Activated T-helper 2 cell treated with anti-CD3 and anti-CD28 coated beads, Interferon-gamma antibody, Interleukin-2, Interleukin-4, amounts not matched to agents 10 μg/mL and 5 μg/mL and 100 μg/mL, durations not matched to agents 14 hours and 24 hours and 36 hours (primary cell): ENCODE data around the gene PEBP1. TPM values are rescaled to one million over a fixed set of nuclear protein-coding genes. Genes with fewer than 3 reads are reported as not detected.

Source experiments
- DNase-seq: peaks from one replicate; pipeline ENCODE4 v3.0.0; 2021; ENCODE audit warnings: low spot score
- H3K27ac Mint-ChIP-seq: one replicate; pipeline ENCODE4 v1.8.0; 2021; ENCODE audit warnings: mixed read lengths
- H3K27me3 Mint-ChIP-seq: one replicate; pipeline ENCODE4 v1.8.0; 2021; ENCODE audit warnings: low read depth, mixed read lengths
- H3K36me3 Mint-ChIP-seq: one replicate; pipeline ENCODE4 v1.8.0; 2021; ENCODE audit warnings: low read depth, mixed read lengths
- H3K4me1 Mint-ChIP-seq: one replicate; pipeline ENCODE4 v1.8.0; 2021; ENCODE audit warnings: low read depth, mixed read lengths
- H3K4me3 Mint-ChIP-seq: one replicate; pipeline ENCODE4 v1.8.0; 2021; ENCODE audit warnings: low read depth, mild to moderate bottlenecking, moderate library complexity, mixed read lengths
- H3K9me3 Mint-ChIP-seq: one replicate; pipeline ENCODE4 v1.8.0; 2021; ENCODE audit warnings: mixed read lengths
- intact Hi-C: fragments of 100-400 bp; cut with micrococcal nuclease; formaldehyde crosslinking; loops from one replicate; pipeline ENCODE4 v1.15.1; 2023
- total RNA-seq: library from RNA; stranded (reverse); gene quantifications from 2 replicates; pipeline ENCODE4 v1.2.3, GENCODE V29; 2022

The PEBP1 gene
- total RNA-seq, 1 donor from 2014 or later: 184 TPM

DNA sequence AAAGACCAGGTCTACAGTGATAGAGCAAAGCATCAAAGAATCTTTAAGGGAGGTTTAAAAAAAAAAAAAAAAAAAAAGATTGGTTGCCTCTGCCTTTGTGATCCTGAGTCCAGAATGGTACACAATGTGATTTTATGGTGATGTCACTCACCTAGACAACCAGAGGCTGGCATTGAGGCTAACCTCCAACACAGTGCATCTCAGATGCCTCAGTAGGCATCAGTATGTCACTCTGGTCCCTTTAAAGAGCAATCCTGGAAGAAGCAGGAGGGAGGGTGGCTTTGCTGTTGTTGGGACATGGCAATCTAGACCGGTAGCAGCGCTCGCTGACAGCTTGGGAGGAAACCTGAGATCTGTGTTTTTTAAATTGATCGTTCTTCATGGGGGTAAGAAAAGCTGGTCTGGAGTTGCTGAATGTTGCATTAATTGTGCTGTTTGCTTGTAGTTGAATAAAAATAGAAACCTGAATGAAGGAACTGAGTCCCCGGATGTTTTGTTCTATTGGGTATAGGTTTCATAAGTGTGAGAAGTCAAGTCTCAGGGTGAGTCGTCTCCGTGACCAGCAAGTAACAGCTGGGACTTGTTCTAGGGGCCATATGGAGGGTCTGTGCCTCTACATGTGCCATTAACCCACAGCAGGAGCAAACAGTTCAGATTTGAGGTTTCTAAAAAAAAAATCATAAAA is 9.3 kb downstream of the PEBP1 start:
- Mint-ChIP-seq H3K4me3 (no peak overlapping the region), H3K27me3 (no peaks in the 10 kb centered on the region), H3K4me1 (peaks cover 4% of the 10 kb centered on the region), H3K36me3 (peaks cover 71% of the 10 kb centered on the region), H3K9me3 (no peaks in the 10 kb centered on the region), H3K27ac (no peak overlapping the region)
- intact Hi-C loops: no loop called here
- DNase-seq: no peak

GRCh38 chr12:118145798-118146156 is 9.9 kb downstream of the PEBP1 start:
- intact Hi-C loops: no loop called here
- H3K27ac Mint-ChIP-seq: no peak overlapping the region
- no peaks in the 10 kb centered on the region for H3K9me3 Mint-ChIP-seq
- H3K4me3 Mint-ChIP-seq: no peak overlapping the region
- H3K36me3 Mint-ChIP-seq: peaks cover 70% of the 10 kb centered on the region
- no peaks in the 10 kb centered on the region for H3K27me3 Mint-ChIP-seq
- DNase-seq: no peak
- H3K4me1 Mint-ChIP-seq: peaks cover 4% of the 10 kb centered on the region

- intact Hi-C loops: no loop called here
- peaks cover 61% of the 10 kb centered on the region for H3K36me3 Mint-ChIP-seq
- no peaks in the 10 kb centered on the region for H3K27me3 Mint-ChIP-seq
- DNase-seq: no peak
- no peak overlapping the region for H3K27ac Mint-ChIP-seq
- H3K4me1 Mint-ChIP-seq: no peaks in the 10 kb centered on the region
- no peak overlapping the region for H3K4me3 Mint-ChIP-seq
- H3K9me3 Mint-ChIP-seq: no peaks in the 10 kb centered on the region
Observed at GRCh38 chr12:118148287-118148686, 12.4 kb downstream of the PEBP1 start.

DNA sequence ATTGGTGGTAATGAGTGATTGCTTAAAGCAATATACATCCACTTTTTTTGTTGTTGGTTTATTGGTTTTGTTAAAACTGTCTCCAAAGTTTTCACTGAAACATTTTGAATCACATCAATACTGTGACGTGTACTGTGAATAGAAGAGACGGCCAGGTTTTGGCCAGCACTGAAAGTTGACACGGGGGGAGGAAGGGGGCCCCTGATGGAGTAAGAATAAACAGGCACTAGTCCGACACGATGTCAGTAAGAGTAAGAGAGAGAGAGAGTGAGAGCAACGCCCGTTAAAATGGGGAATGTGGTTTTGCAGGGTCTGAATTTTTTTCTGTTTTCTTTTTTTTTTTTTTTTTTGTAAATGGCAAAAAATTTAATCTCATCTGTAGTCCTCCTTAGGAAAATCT is 14.7 kb downstream of the PEBP1 start:
- intact Hi-C loops: no loop called here
- H3K4me3 Mint-ChIP-seq: no peak overlapping the region
- no peak for DNase-seq
- no peaks in the 10 kb centered on the region for H3K27me3 Mint-ChIP-seq
- no peaks in the 10 kb centered on the region for H3K9me3 Mint-ChIP-seq
- H3K27ac Mint-ChIP-seq: no peak overlapping the region
- H3K4me1 Mint-ChIP-seq: no peaks in the 10 kb centered on the region
- H3K36me3 Mint-ChIP-seq: peaks cover 41% of the 10 kb centered on the region

- DNase-seq: no peak
- H3K4me3 Mint-ChIP-seq: no peak overlapping the region
- H3K27me3 Mint-ChIP-seq: no peaks in the 10 kb centered on the region
- no peaks in the 10 kb centered on the region for H3K4me1 Mint-ChIP-seq
- H3K27ac Mint-ChIP-seq: no peak overlapping the region
- H3K36me3 Mint-ChIP-seq: peaks cover 34% of the 10 kb centered on the region
- intact Hi-C loops: no loop called here
- H3K9me3 Mint-ChIP-seq: no peaks in the 10 kb centered on the region
Observed at GRCh38 chr12:118151755-118152154, 15.8 kb downstream of the PEBP1 start.

DNA sequence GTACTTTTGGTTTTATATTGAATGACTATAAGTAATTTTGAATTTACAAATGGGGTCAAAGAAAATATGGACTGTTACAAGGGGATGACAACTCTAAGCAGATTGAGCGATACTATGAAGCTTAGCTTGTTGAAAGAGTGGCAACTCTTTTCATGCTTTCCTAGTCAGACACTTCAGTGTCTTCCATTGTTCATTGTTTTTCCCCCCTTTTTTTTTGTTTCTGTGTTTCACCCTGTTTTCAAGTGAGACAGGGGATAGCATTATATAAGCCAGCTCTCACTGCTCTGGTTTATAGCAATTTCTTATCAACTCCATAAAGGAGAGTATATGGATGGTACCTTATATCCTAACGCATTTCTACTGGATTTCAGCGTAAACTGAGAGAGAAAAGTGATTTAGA is 24.6 kb downstream of the PEBP1 start:
- Mint-ChIP-seq H3K4me1 (peaks cover 9% of the 10 kb centered on the region), H3K27ac (no peak overlapping the region), H3K9me3 (no peaks in the 10 kb centered on the region), H3K4me3 (no peak overlapping the region), H3K27me3 (no peaks in the 10 kb centered on the region), H3K36me3 (peaks cover 40% of the 10 kb centered on the region)
- intact Hi-C loops: no loop called here
- no peak for DNase-seq

DNA sequence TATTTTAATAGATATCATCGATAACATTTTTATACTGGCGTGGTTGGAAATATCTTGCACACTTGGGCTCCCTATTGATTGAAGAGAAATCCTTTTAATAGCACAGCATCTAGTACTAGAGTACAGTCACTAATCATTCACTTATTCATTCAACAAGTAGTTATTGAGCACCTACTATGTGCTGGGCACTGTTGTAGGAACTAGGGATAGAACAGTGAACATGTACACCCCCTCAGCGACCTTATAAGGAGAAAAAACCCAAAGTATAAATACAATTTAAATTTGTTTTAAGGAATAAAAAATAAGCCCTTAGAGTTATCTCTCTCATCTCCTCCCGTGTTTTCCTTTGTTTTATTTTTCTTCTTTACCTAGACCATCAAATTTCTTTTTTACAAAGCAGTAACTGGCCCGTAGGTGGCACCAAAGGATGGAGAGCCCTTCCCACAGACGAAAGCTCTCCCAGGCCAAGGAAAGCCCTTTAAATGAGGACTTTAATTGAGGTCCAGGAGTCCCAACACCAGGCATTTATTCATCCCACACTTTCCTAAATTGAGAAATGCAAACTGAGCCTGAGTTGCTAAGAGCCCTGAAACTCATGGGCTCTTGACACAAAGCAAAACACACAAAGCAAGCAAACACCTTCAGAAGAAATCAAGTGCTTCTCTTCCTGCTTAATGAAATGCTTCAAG is 29.0 kb downstream of the PEBP1 start:
- Mint-ChIP-seq H3K27me3 (no peaks in the 10 kb centered on the region), H3K9me3 (peaks cover 4% of the 10 kb centered on the region), H3K36me3 (peaks cover 66% of the 10 kb centered on the region), H3K27ac (peak overlapping the region; percentile 65), H3K4me3 (no peak overlapping the region), H3K4me1 (peaks cover 21% of the 10 kb centered on the region)
- intact Hi-C loops: loop anchor here (5.0 kb wide), 2 partner anchors 142 to 192 kb away; no protein-coding TSS in a partner anchor
- no peak for DNase-seq

- H3K4me3 Mint-ChIP-seq: no peak overlapping the region
- peaks cover 69% of the 10 kb centered on the region for H3K36me3 Mint-ChIP-seq
- H3K4me1 Mint-ChIP-seq: peaks cover 21% of the 10 kb centered on the region
- intact Hi-C loops: loop anchor here (1.0 to 5.0 kb wide), 4 partner anchors 30 to 210 kb away; partner anchors contain the start of gene PEBP1
- no peaks in the 10 kb centered on the region for H3K27me3 Mint-ChIP-seq
- H3K27ac Mint-ChIP-seq: peak overlapping the region; percentile 38
- peaks cover 4% of the 10 kb centered on the region for H3K9me3 Mint-ChIP-seq
- no peak for DNase-seq
Observed at GRCh38 chr12:118166946-118167345, 31.0 kb downstream of the PEBP1 start.

GRCh38 chr12:118175823-118176447 is 40.0 kb downstream of the PEBP1 start:
- no peak overlapping the region for H3K27ac Mint-ChIP-seq
- peaks cover 59% of the 10 kb centered on the region for H3K36me3 Mint-ChIP-seq
- no peaks in the 10 kb centered on the region for H3K9me3 Mint-ChIP-seq
- peaks cover 2% of the 10 kb centered on the region for H3K4me1 Mint-ChIP-seq
- H3K4me3 Mint-ChIP-seq: no peak overlapping the region
- no peaks in the 10 kb centered on the region for H3K27me3 Mint-ChIP-seq
- no peak for DNase-seq
- intact Hi-C loops: no loop called here

GRCh38 chr12:118183155-118183554 is 47.2 kb downstream of the PEBP1 start:
- Mint-ChIP-seq H3K36me3 (peaks cover 28% of the 10 kb centered on the region), H3K27ac (no peak overlapping the region), H3K4me3 (no peak overlapping the region), H3K27me3 (no peaks in the 10 kb centered on the region), H3K4me1 (peaks cover 9% of the 10 kb centered on the region), H3K9me3 (no peaks in the 10 kb centered on the region)
- intact Hi-C loops: loop anchor here (5.0 kb wide), 1 partner anchor 61 kb away; no protein-coding TSS in a partner anchor
- DNase-seq: no peak

DNA sequence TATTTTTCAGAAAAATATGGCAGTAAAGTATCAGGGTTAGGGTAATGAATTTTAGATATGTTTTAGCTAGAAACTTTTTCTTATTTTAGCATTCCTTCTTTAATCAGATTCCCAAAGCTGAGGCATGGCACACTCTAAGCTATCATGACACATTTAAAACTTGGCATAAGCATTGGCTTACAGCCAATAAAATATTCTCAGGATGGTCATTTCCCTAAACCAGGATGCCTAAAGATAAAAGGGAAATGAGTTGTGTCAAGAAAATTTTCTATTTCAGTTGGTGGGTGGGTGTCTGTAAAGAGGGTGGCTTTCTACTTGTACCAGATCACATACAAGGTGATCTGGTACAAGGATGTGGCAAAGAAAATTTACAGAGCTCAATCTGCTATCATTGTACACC is 47.8 kb downstream of the PEBP1 start:
- no peak overlapping the region for H3K27ac Mint-ChIP-seq
- intact Hi-C loops: loop anchor here (5.0 kb wide), 1 partner anchor 61 kb away; no protein-coding TSS in a partner anchor
- DNase-seq: no peak
- no peaks in the 10 kb centered on the region for H3K27me3 Mint-ChIP-seq
- peaks cover 9% of the 10 kb centered on the region for H3K4me1 Mint-ChIP-seq
- peaks cover 29% of the 10 kb centered on the region for H3K36me3 Mint-ChIP-seq
- H3K9me3 Mint-ChIP-seq: no peaks in the 10 kb centered on the region
- no peak overlapping the region for H3K4me3 Mint-ChIP-seq

- Mint-ChIP-seq H3K4me3 (no peak overlapping the region), H3K36me3 (peaks cover 29% of the 10 kb centered on the region), H3K9me3 (no peaks in the 10 kb centered on the region), H3K4me1 (peaks cover 7% of the 10 kb centered on the region), H3K27me3 (no peaks in the 10 kb centered on the region), H3K27ac (no peak overlapping the region)
- no peak for DNase-seq
- intact Hi-C loops: no loop called here
Observed at GRCh38 chr12:118185602-118186397, 49.9 kb downstream of the PEBP1 start.
